SK-N-SH (cell line): ENCODE measurements around the gene NR6A1. TPM values are rescaled to one million over a fixed set of nuclear protein-coding genes. Genes with fewer than 3 reads are reported as not detected.

ENCODE experiments used
- CTCF ChIA-PET: fragments of 300-600, 350-600 bp; formaldehyde crosslinking; extraction: SDS; loops from one replicate; lab custom pipeline; 2021; lab: Yijun Ruan, JAX
- POLR2A ChIA-PET: fragments of 350-600 bp; sonication (Branson Sonifier 250); formaldehyde crosslinking; extraction: SDS; loops from one replicate; lab custom pipeline; 2020; ENCODE audit warnings: antibody characterized with exemption, inconsistent platforms; lab: Yijun Ruan, JAX
- DNase-seq: peaks from one replicate; pipeline ENCODE4 v3.0.0; 2012
- H2AFZ ChIP-seq: fragments of 200-600 bp; sonication (generic); 2 replicates; pipeline ENCODE4 v1.8.1; 2016; ENCODE audit warnings: antibody characterized with exemption, mild to moderate bottlenecking, low read depth
- H3F3A ChIP-seq: fragments of 200-600 bp; sonication (generic); replicated peaks from 2 replicates; pipeline ENCODE3; 2016; ENCODE audit warnings: antibody characterized with exemption, mild to moderate bottlenecking; ENCODE audit not compliant: insufficient read depth
- H3K27ac ChIP-seq, 2 experiments: fragments of 200-500 bp in 1 of 2; fragments of 200-600 bp in 1 of 2; sonication (Bioruptor generic) in 1 of 2; sonication (generic), shearing (Covaris generic) in 1 of 2; 2 replicates each; pipeline versions ENCODE4 v1.5.1 to v1.6.1; 2014 to 2016; ENCODE audit warnings: low read depth in 2 of 2, inconsistent platforms in 1 of 2, low read length in 1 of 2, mild to moderate bottlenecking in 1 of 2, mixed read lengths in 1 of 2
- H3K27me3 ChIP-seq: fragments of 200-600 bp; sonication (generic), shearing (Covaris generic); 2 replicates; pipeline ENCODE4 v1.6.1; 2016; ENCODE audit warnings: mixed run types; ENCODE audit not compliant: insufficient read depth
- H3K36me3 ChIP-seq, 2 experiments: fragments of 200-500 bp in 1 of 2; fragments of 200-600 bp in 1 of 2; sonication (Bioruptor generic) in 1 of 2; sonication (generic) in 1 of 2; replicated peaks in 1 of 2; 2 replicates each; pipeline versions ENCODE3 to v1.5.1; 2014 to 2016; ENCODE audit warnings: low read length in 1 of 2, mild to moderate bottlenecking in 1 of 2; ENCODE audit not compliant: insufficient read depth in 2 of 2, control insufficient read depth in 1 of 2
- H3K4me1 ChIP-seq, 2 experiments: fragments of 200-500 bp in 1 of 2; fragments of 200-600 bp in 1 of 2; sonication (Bioruptor generic) in 1 of 2; sonication (generic), shearing (Covaris generic) in 1 of 2; 2 replicates each; pipeline versions ENCODE4 v1.5.1 to v1.6.1; 2014 to 2016; ENCODE audit warnings: low read depth in 1 of 2, low read length in 1 of 2, mixed run types in 1 of 2; ENCODE audit not compliant: insufficient read depth in 2 of 2, control insufficient read depth in 1 of 2
- H3K4me2 ChIP-seq: fragments of 200-600 bp; sonication (generic), shearing (Covaris generic); 2 replicates; pipeline ENCODE4 v1.6.1; 2017; ENCODE audit warnings: mixed run types
- H3K4me3 ChIP-seq, 2 experiments: fragments of 200-500 bp in 1 of 2; fragments of 200-600 bp in 1 of 2; sonication (Bioruptor generic) in 1 of 2; sonication (generic), shearing (Covaris generic) in 1 of 2; 2 replicates each; pipeline versions ENCODE4 v1.5.1 to v1.8.1; 2014 to 2016; ENCODE audit warnings: low read depth in 2 of 2, inconsistent platforms in 1 of 2, low read length in 1 of 2, mild to moderate bottlenecking in 1 of 2, mixed read lengths in 1 of 2, moderate library complexity in 1 of 2
- H3K79me2 ChIP-seq: fragments of 200-600 bp; sonication (generic); 2 replicates; pipeline ENCODE4 v1.8.1; 2017; ENCODE audit warnings: mild to moderate bottlenecking; ENCODE audit not compliant: insufficient read depth
- H3K9ac ChIP-seq: fragments of 200-600 bp; sonication (generic); 2 replicates; pipeline ENCODE4 v1.6.1; 2017; ENCODE audit warnings: mixed run types
- H3K9me2 ChIP-seq: fragments of 200-600 bp; sonication (generic); 2 replicates; pipeline ENCODE4 v1.6.1; 2017; ENCODE audit warnings: mixed run types
- H3K9me3 ChIP-seq: fragments of 200-600 bp; sonication (generic); 2 replicates; pipeline ENCODE4 v1.6.1; 2017; ENCODE audit warnings: mixed run types, mild to moderate bottlenecking, moderate library complexity
- H4K20me1 ChIP-seq: fragments of 200-600 bp; sonication (generic); 2 replicates; pipeline ENCODE4 v1.6.1; 2017; ENCODE audit warnings: mild to moderate bottlenecking, mixed run types; ENCODE audit not compliant: insufficient read depth
- CHD2 ChIP-seq: fragments of 150-350 bp; IDR thresholded peaks from 2 replicates; pipeline ENCODE4 v1.6.1; 2018; ENCODE audit warnings: low read length; ENCODE audit not compliant: partially characterized antibody
- GABPA ChIP-seq: IDR thresholded peaks from 2 replicates; pipeline ENCODE4 v1.4.0; 2012; ENCODE audit warnings: low read depth, mild to moderate bottlenecking
- MEF2A ChIP-seq: IDR thresholded peaks from 2 replicates; pipeline ENCODE4 v1.4.0; 2012; ENCODE audit warnings: low read depth, borderline replicate concordance
- NFIC ChIP-seq: IDR thresholded peaks from 2 replicates; pipeline ENCODE4 v1.4.0; 2012; ENCODE audit warnings: borderline replicate concordance
- RCOR1 ChIP-seq: fragments of 150-350 bp; IDR thresholded peaks from 2 replicates; pipeline ENCODE4 v1.6.1; 2017; ENCODE audit warnings: antibody characterized with exemption, low read length
- RFX5 ChIP-seq: IDR thresholded peaks from 2 replicates; pipeline ENCODE4 v1.6.1; 2012; ENCODE audit warnings: mild to moderate bottlenecking, improper control_type of control experiment, low read length
- WGBS: methylation state at CpG from one replicate; pipeline ENCODE4 v1.1.6; 2017; ENCODE audit warnings: low lambda C conversion rate; 5-methylcytosine and 5-hydroxymethylcytosine counted together
- polyA plus RNA-seq, 3 experiments: library from polyadenylated mRNA; depleted of rRNA; stranded (reverse); fragments of >200 nt; gene quantifications; 2 replicates each; pipeline ENCODE4 v1.2.3, GENCODE V29; 2012
- TF ChIP-seq, protein P1 (sequence below): IDR thresholded peaks from 2 replicates; pipeline ENCODE4; 2012
- TF ChIP-seq, protein P2 (sequence below): fragments of 150-350 bp; IDR thresholded peaks from 2 replicates; pipeline ENCODE4 v1.6.1; 2016; ENCODE audit warnings: mild to moderate bottlenecking, low read depth, low read length

Gene NR6A1
- polyA plus RNA-seq, 1 of the 3 experiments (the other 2 are of a cell fraction) = 1.2 TPM

DNA sequence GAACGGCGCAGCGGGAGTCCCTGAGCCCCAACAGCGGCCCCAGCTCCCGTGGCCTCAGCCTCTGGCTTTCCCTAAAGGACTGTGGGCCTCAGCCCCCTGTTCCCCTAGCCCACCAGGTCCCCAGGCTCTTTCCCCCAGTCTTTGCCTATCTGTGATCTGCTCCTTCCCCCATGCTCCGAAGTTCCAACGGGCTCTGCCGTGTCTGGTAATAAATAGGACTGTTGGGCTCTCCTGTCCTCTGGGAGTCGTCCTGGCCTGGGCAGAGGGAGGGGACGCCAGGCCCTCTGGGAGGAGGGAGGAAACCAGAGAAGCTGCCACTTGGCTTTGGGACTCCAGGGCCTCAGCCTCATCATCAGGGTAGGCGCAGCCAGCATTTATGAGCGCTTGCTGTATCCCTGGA is 292.8 kb downstream of the NR6A1 start:
- DNase-seq = peak; percentile 76
- Histone ChIP-seq H3K4me1 (peaks cover 0 to 10% of the 10 kb centered on the region in 2 experiments; a peak in 1 of 4 replicates), H3K79me2 (no peaks in the 10 kb centered on the region), H3K4me2 (no peak overlapping the region), H3K27me3 (no peaks in the 10 kb centered on the region; the same call in 1 of the 2 replicates), H3F3A (no peaks in the 10 kb centered on the region), H3K4me3 (no peak overlapping the region), H2AFZ (no peak overlapping the region), H3K9me3 (no peaks in the 10 kb centered on the region), H3K27ac (no peak overlapping the region), H4K20me1 (no peaks in the 10 kb centered on the region), H3K36me3 (no peaks in the 10 kb centered on the region), H3K9me2 (no peaks in the 10 kb centered on the region), H3K9ac (no peak overlapping the region)
- TF ChIP-seq CHD2 (no peak), RFX5 (no peak), MEF2A (no peak), GABPA (no peak), RCOR1 (no peak)
- TF ChIP-seq, protein P1, sequence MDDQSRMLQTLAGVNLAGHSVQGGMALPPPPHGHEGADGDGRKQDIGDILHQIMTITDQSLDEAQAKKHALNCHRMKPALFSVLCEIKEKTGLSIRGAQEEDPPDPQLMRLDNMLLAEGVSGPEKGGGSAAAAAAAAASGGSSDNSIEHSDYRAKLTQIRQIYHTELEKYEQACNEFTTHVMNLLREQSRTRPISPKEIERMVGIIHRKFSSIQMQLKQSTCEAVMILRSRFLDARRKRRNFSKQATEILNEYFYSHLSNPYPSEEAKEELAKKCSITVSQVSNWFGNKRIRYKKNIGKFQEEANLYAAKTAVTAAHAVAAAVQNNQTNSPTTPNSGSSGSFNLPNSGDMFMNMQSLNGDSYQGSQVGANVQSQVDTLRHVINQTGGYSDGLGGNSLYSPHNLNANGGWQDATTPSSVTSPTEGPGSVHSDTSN = no peak
- TF ChIP-seq, protein P2, sequence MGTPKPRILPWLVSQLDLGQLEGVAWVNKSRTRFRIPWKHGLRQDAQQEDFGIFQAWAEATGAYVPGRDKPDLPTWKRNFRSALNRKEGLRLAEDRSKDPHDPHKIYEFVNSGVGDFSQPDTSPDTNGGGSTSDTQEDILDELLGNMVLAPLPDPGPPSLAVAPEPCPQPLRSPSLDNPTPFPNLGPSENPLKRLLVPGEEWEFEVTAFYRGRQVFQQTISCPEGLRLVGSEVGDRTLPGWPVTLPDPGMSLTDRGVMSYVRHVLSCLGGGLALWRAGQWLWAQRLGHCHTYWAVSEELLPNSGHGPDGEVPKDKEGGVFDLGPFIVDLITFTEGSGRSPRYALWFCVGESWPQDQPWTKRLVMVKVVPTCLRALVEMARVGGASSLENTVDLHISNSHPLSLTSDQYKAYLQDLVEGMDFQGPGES = no peak
- CTCF ChIA-PET = interaction anchor here (1.3 to 2.0 kb wide), 3 partner anchors 16 to 438 kb away, joined by 4 to 6 read pairs (median 4); no protein-coding TSS in a partner anchor
- WGBS = 66% methylated on average over 7 of the region's 12 CpGs
- POLR2A ChIA-PET = no interaction called here

DNA sequence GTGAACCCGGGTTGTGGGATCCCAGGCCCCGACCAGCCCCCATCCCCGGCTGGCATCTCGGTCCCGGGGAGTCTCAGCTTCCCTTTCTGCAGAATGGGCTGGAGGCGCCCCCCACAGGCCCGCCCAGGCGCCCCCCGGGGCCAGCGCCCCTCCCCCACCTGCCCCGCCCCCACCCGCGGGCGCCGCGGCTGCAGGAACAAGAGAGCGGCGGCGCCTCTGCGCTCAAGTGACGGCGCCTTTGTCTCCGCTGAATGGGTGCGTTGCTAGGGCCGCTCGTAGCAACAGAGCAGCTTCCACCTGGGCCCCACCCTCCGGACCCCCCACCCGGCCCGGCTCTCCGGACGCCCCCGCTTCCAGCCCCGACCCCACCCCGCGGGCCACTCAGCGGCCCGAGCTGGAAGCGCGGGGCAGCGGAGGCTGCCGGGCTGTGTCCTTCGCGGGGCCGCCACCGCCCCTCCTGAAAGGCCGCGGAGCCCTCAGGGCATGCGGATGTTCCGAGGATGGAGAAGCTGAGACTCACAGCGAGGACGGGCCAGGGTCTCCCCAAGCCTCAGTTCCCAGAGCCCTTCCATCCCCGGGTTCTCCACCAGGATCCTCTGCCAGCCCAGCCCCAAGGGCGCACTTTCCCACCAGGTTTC is 293.3 kb downstream of the NR6A1 start:
- CTCF ChIA-PET = interaction anchor here (0.8 to 2.0 kb wide), 6 partner anchors 16 to 437 kb away, joined by 3 to 6 read pairs (median 4); no protein-coding TSS in a partner anchor
- DNase-seq = peak; percentile 87
- H2AFZ ChIP-seq = no peak overlapping the region

More for the DNA sequence above, 293.3 kb downstream of the NR6A1 start:
- TF ChIP-seq CHD2 (peak; percentile 55), NFIC (no peak)
- Histone ChIP-seq H3K79me2 (no peaks in the 10 kb centered on the region), H3K9me2 (no peaks in the 10 kb centered on the region), H3K36me3 (no peaks in the 10 kb centered on the region), H3K9ac (no peak overlapping the region), H3K4me2 (peak overlapping the region; percentile 41; the same call in 1 of the 2 replicates), H3F3A (no peaks in the 10 kb centered on the region), H4K20me1 (no peaks in the 10 kb centered on the region), H3K9me3 (no peaks in the 10 kb centered on the region), H3K27me3 (no peaks in the 10 kb centered on the region; the same call in 1 of the 2 replicates), H3K27ac (no peak overlapping the region), H3K4me3 (peak overlapping the region in 1 of 2 experiments; percentile 38; a peak in 2 of 4 replicates), H3K4me1 (peaks cover 0 to 10% of the 10 kb centered on the region in 2 experiments; a peak in 1 of 4 replicates)
- POLR2A ChIA-PET = no interaction called here
- 43% methylated on average over 3 of the region's 53 CpGs for WGBS
